HG03442 (cell line): Measurements from ENCODE around the gene MAGI2.

Experiments used
- ATAC-seq: cut with Tn5 transposase; IDR thresholded peaks from one replicate; pipeline ENCODE4 v1.9.1; 2021; ENCODE audit warnings: mild to moderate bottlenecking, moderate library complexity; ENCODE audit not compliant: unreplicated experiment

The MAGI2 gene

GRCh38 chr7:78130446-78131215 is 1322.8 kb downstream of the MAGI2 start:
- no peak for ATAC-seq

DNA sequence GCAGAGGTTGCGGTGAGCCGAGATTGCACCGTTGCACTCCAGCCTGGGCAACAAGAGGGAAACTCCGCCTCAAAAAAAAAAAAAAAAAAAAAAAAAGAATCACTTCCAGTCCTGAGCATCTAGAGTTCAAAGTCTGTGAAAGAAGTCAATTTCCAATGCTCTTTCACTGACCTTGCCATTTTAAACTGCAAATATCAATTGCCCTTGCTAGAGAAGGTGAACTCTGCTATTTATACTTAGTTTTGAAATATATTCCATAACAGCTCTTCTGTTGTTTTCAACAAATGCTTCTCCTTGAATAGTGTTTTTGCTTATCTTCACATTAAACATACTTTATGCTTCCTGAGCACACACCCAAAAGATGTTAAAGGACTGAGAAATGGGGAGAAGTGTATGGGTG is 1323.6 kb downstream of the MAGI2 start:
- no peak for ATAC-seq

DNA sequence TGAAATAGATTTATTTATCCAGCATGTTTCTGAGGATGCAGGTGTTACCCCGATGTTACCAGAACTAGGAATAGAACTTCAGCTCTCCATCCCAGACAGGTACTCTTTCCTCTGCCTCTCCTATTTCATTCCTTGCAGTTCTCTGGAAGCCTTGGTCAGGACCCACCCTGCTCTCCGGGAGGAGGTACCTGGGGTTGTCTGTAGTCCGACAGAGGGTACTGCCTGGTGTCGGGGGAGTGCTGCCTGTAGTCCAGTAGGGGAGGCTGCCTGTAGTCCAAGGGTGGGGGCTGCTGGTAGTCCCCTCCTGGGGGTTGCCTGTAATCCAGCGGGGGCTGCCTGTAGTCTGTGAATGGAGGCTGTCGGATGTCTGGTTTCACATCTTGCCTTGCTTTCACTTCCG is 1326.5 kb downstream of the MAGI2 start:
- no peak for ATAC-seq

DNA sequence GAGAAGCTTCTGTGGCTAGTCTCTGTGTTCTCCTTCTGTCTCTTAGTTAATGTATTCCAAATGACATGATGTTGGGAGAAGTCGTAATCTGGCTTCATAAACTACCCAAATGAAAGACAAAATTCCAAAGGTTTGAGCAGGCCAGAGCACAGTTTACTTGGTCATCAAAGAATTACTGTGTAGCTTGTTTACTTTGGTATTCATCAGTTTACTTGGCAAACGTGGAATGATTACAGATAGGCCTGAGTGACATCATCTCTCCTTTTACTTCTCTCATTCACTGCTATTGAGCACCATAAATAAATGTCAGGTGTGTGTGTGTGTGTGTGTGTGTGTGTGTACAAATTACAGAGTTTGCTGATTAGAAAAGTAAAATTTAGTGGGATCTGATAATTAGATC is 1327.6 kb downstream of the MAGI2 start:
- ATAC-seq, result no peak

DNA sequence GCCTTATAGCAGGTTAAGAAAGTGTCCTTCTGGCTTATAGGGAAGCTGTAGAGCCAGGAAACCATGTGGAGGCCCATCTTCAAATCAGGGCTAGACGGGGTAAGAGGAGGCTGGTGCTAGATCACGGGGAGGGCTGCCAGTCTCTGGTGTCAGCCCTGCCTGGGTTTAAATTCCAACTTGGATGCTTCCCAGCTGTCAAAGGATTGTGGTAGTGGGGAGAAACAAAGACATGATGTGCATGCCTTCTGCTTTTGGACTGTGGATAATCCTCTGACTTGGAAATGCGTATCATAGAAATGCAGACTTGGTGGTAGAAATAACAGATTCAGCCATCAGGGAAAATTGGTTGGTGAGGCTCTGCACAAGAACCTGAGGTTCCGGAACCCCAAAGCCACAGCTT is 1329.3 kb downstream of the MAGI2 start:
- ATAC-seq, result no peak

DNA sequence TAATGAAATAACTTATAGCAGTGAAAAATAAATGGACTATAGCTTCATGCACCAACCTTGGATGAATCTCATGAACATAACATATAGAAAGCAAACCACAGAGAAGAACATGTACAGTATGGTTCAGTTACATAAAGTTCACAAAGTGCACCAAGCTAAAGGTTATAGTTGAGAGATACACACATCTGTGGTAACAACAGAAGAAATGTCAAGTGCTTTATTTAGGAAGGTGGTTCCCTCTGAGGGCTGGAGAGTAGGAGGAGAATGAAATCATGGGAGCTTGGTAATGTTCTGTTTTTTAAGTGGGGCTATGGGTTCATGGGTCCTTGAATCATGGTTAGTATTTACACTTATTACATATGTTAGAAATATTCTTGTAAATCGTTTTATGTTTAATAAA is 1331.6 kb downstream of the MAGI2 start:
- ATAC-seq, result no peak

GRCh38 chr7:78118470-78118869 is 1335.0 kb downstream of the MAGI2 start:
- no peak for ATAC-seq

GRCh38 chr7:78115876-78116275 is 1337.6 kb downstream of the MAGI2 start:
- ATAC-seq, result no peak

DNA sequence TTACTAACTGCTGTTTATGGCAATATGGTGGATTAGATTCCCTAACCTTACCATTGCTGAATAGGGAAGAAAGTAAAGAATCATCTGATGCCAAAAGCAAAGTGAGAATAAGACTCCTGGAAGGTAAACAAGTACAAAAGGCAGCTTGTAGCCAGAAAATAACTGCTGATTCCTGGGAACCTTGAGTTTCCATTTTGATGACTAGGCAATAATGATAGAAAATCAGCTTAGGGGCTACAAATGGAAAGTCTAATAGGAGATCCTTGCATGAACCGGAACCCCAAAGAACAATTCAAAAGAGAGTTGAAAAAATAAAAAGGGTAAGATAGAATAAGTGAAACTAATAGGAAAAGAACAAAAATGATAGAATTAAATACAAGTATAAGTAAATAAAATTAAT is 1338.5 kb downstream of the MAGI2 start:
- no peak for ATAC-seq

DNA sequence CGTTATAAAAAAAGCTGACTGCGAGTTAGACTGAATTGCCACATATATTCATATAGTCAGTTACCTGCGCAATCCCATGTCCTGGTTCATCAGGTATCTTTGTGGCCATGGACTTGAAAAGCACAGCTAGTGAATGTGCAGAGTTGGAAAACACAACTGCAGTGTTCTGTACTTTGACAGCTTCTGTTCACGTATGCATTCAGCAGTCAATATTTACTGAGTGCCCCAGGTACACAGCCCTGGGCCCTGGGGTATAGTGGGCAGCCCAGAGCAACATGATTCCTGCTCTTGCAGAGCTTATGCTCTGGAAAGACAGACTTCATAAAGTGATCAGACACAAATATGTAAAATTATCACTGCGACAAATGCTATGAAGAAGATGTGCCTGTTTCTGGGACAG is 1341.0 kb downstream of the MAGI2 start:
- no peak for ATAC-seq

GRCh38 chr7:78111386-78111785 is 1342.1 kb downstream of the MAGI2 start:
- ATAC-seq, result no peak

- no peak for ATAC-seq
Measured at GRCh38 chr7:78103475-78103874, 1350.0 kb downstream of the MAGI2 start.

- no peak for ATAC-seq
Measured at GRCh38 chr7:78101076-78101475, 1352.4 kb downstream of the MAGI2 start.

GRCh38 chr7:78099715-78100394 is 1353.6 kb downstream of the MAGI2 start:
- ATAC-seq, result no peak

- ATAC-seq, result no peak
Measured at GRCh38 chr7:78095549-78095948, 1357.9 kb downstream of the MAGI2 start.

DNA sequence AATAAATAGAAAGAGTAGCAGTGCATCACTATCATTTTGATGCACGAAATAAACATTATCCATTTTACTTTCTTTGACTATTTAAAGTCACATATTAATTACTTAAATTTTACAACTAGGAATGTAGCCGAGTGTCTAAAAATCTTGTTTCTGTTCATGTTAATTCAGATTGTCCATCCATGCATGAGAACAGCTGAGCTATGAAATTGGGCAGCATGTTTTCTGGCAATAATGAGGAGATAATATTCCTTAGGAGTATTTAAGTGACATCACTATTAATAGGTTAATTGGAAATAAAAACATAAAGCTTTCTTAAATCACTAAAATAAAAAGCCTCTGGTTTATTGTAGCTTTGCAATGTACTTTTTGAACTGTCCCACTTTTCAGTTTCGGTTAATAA is 1361.1 kb downstream of the MAGI2 start:
- ATAC-seq, result no peak

GRCh38 chr7:78090616-78091015 is 1362.9 kb downstream of the MAGI2 start:
- no peak for ATAC-seq

DNA sequence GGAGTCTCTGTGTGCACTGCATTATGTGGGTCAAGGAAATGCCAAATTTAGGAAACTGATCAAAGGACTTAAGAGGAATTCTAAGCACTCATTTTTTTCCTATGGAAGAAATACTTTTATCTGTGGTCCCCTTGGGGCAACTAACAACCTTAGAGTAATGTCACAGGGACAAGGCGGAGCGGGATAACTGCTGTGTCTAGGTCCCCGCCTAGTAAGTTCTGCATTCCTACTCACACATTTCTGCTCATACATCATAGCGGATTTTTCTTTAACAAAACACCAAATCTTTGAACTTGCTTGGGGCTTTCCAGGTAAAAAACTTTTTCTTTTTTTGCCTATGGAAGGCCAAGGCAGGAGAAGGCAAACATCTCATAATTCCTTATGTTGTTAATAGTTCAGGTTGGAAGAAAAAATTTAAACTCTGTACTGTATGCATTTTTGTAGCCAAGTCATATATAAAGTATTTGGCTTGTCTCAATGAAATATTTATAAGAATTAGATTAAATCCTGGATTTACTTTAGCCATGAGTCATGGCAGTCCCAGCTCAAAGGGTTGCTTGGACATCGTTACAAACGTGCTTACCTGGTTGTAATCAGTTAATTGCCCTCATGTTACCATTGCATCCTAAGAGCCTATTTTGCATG is 1369.9 kb downstream of the MAGI2 start:
- ATAC-seq, result no peak

GRCh38 chr7:78082556-78082955 is 1370.9 kb downstream of the MAGI2 start:
- ATAC-seq, result no peak

DNA sequence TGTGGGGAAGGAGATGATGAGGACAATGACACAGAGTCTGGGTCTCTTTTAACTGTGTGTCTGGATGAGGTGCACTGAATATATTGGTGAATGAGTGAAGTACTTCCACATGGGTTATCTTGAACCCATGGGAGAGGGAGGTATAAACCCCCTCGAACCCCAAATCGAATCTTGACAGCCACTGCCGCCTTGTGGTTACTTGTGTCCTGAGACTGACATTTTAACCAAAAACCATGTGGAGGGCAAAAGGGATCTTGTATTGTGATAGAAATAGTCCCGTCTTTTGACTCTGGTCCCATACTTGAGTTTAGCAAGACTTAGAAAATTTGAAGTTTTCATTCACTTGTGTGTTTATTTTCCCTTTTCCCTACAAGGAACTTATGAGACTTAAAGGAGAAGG is 1371.6 kb downstream of the MAGI2 start:
- ATAC-seq, result no peak

GRCh38 chr7:78081344-78081743 is 1372.1 kb downstream of the MAGI2 start:
- no peak for ATAC-seq

GRCh38 chr7:78080811-78081210 is 1372.7 kb downstream of the MAGI2 start:
- no peak for ATAC-seq
